Heart left ventricle (tissue), 16 donors: Measurements from ENCODE around the gene UPP2. TPM values are rescaled to one million over a fixed set of nuclear protein-coding genes. Genes with fewer than 3 reads are reported as not detected.

Source experiments
- ATAC-seq, 4 donors: fragments of 200-7000 bp; cut with Tn5 transposase; one replicate each; pipeline ENCODE4 v1.9.1; 2020 to 2022; ENCODE audit warnings: moderate library complexity in 4 of 4, mild to moderate bottlenecking in 3 of 4, moderate number of reproducible peaks in 1 of 4
- DNase-seq, 5 donors: peaks; one replicate each; pipeline ENCODE4 v3.0.0-alpha.2; 2020
- H3K27ac ChIP-seq, 12 donors: fragments of 200-600 bp; sonication (generic) in 4 of 12; one replicate each; pipeline versions ENCODE4 v1.5.0 to v1.8.0; 2016 to 2022; ENCODE audit warnings: mild to moderate bottlenecking in 2 of 12
- H3K27me3 ChIP-seq, 9 donors: fragments of 200-600 bp; sonication (generic) in 2 of 9; one replicate each; pipeline versions ENCODE4 v1.5.1 to v1.8.0; 2016 to 2022; ENCODE audit warnings: mild to moderate bottlenecking in 3 of 9
- H3K36me3 ChIP-seq, 9 donors: fragments of 200-600 bp; sonication (generic) in 2 of 9; one replicate each; pipeline versions ENCODE4 v1.5.0 to v1.8.0; 2018 to 2022; ENCODE audit warnings: mild to moderate bottlenecking in 2 of 9
- H3K4me1 ChIP-seq, 12 donors: fragments of 200-600 bp; sonication (generic) in 4 of 12; one replicate each; pipeline versions ENCODE4 v1.5.0 to v1.8.0; 2016 to 2022; ENCODE audit warnings: mild to moderate bottlenecking in 3 of 12
- H3K4me3 ChIP-seq, 12 donors: fragments of 200-600 bp; sonication (generic) in 4 of 12; one replicate each; pipeline versions ENCODE4 v1.5.0 to v1.8.0; 2017 to 2022; ENCODE audit warnings: mild to moderate bottlenecking in 9 of 12, moderate library complexity in 4 of 12
- H3K9me3 ChIP-seq, 12 donors: fragments of 200-600 bp; sonication (generic) in 4 of 12; one replicate each; pipeline versions ENCODE4 v1.5.0 to v1.8.0; 2016 to 2022; ENCODE audit warnings: mild to moderate bottlenecking in 1 of 12
- CTCF ChIP-seq, 12 donors: fragments of 200-600 bp; sonication (generic) in 4 of 12; IDR thresholded peaks; one replicate each; pipeline versions ENCODE4 v1.5.0 to v1.8.0; 2018 to 2022; ENCODE audit warnings: antibody characterized with exemption in 12 of 12, mild to moderate bottlenecking in 5 of 12
- POLR2A ChIP-seq, 2 donors: fragments of 450-650 bp; IDR thresholded peaks; one replicate each; pipeline ENCODE4 v1.6.1; 2017; ENCODE audit warnings: antibody characterized with exemption in 2 of 2, mild to moderate bottlenecking in 2 of 2, moderate library complexity in 2 of 2
- WGBS, 4 donors: extraction: QIAGEN DNeasy Blood & Tissue Kit in 2 of 4; methylation state at CpG; one replicate each; pipeline versions ENCODE4 v1.1.5 to v1.1.7; 2013 to 2018; 5-methylcytosine and 5-hydroxymethylcytosine counted together
- intact Hi-C, 10 donors: fragments of 100-400 bp; cut with DNase I; formaldehyde crosslinking; loops; one replicate each; pipeline versions ENCODE4 v1.11.1 to v1.14.2; 2022
- polyA plus RNA-seq, 2 donors: library from polyadenylated mRNA; stranded (reverse); fragments of 200-250 nt; gene quantifications; one replicate each; pipeline ENCODE4 v1.2.3, GENCODE V29; 2013
- total RNA-seq, 9 donors: library from RNA; depleted of rRNA in 2 of 9; stranded (reverse); fragments of >200 nt in 2 of 9; fragmentation: NEBNext Ultra II Directional in 3 of 9; extraction: Animal tissue kit (Norgen Biotek cat#: 25700) in 3 of 9; gene quantifications; one replicate each; pipeline versions ENCODE4 v1.1.0 to v1.2.4, GENCODE V29; 2016 to 2023
- donor health status: ischemic (EF 13 %, LVEDD 7.1; RV severe dilation, severe dysfunction).
- donor health status: healthy with polysubstance abuse.
- donor health status: DM: no; HTN: yes; CAD: no.
- donor health status: DM: no; HTN: no; CAD: no.
- donor health status: ischemic (EF 25% LVEDD 6.9; RV normal size, moderate dysfunction).
- donor health status: ischemic (EF 25% LVEDD 5.7; RV mildly dilated, moderate dysfunction).
- donor health status: healthy.
- donor health status: DM: yes; HTN: yes; CAD: no.
- donor health status: ischemic (EF 35%, LVEDD 5.7; RV mildly dilated, moderate dysfunction).
- donor health status: nonischemic (EF 11% LVEDD 7.7; RV severe dilation, severe dysfunction).
- donor health status: DM: yes; HTN: yes; CAD: no.
- donor health status: PGD.
- donor health status: ischemic (EF 29% LVEDD 5.4; RV normal size, mild dysfunction).
- donor health status: nonischemic (EF 23%, LVEDD 6.1; RV moderate dilation, normal function).

The UPP2 gene
- total and polyA plus RNA-seq, 11 donors, result not detected

GRCh38 chr2:158072361-158072760, 29.3 kb upstream of the UPP2 start:
- H3K4me3 ChIP-seq, result no peak overlapping the region
- ATAC-seq (no peak), DNase-seq (no peak)
- intact Hi-C loops, result no loop called here
- no peaks in the 10 kb centered on the region for H3K36me3 ChIP-seq
- no peaks in the 10 kb centered on the region for H3K4me1 ChIP-seq
- no peaks in the 10 kb centered on the region for H3K27me3 ChIP-seq
- WGBS, 4 donors, result 71 to 100% (median 81%) methylated on average over 1 of the region's 1 CpG
- no peak overlapping the region for H3K27ac ChIP-seq
- peaks cover 0 to 13% (median 2%) of the 10 kb centered on the region in 12 donors for H3K9me3 ChIP-seq
- TF ChIP-seq CTCF (IDR thresholded peaks at IDR 0.05) (no peak), POLR2A (IDR thresholded peaks at IDR 0.05) (no peak)

GRCh38 chr2:158079672-158080071, 22.0 kb upstream of the UPP2 start:
- peaks cover 0 to 23% (median 6%) of the 10 kb centered on the region in 12 donors for H3K9me3 ChIP-seq
- DNase-seq (no peak), ATAC-seq (no peak)
- no peaks in the 10 kb centered on the region for H3K4me1 ChIP-seq
- H3K36me3 ChIP-seq, result no peaks in the 10 kb centered on the region
- TF ChIP-seq POLR2A (IDR thresholded peaks at IDR 0.05) (no peak), CTCF (IDR thresholded peaks at IDR 0.05) (no peak)
- WGBS, 4 donors, result 44 to 58% (median 55%) methylated on average over 3 of the region's 3 CpGs
- intact Hi-C loops, result no loop called here
- H3K4me3 ChIP-seq, result no peak overlapping the region
- H3K27ac ChIP-seq, result no peak overlapping the region
- no peaks in the 10 kb centered on the region for H3K27me3 ChIP-seq

GRCh38 chr2:158088093-158088492, 13.6 kb upstream of the UPP2 start:
- Histone ChIP-seq H3K27ac (no peak overlapping the region), H3K9me3 (peaks cover 0 to 31% (median 0%) of the 10 kb centered on the region in 12 donors), H3K4me1 (no peaks in the 10 kb centered on the region), H3K4me3 (no peak overlapping the region), H3K27me3 (no peaks in the 10 kb centered on the region), H3K36me3 (no peaks in the 10 kb centered on the region)
- 78 to 90% (median 86%) methylated on average over 3 of the region's 3 CpGs for WGBS, 4 donors
- DNase-seq, result no peak
- intact Hi-C loops, result no loop called here
- TF ChIP-seq CTCF (IDR thresholded peaks at IDR 0.05), result no peak
- TF ChIP-seq POLR2A (IDR thresholded peaks at IDR 0.05), result no peak
- ATAC-seq, result no peak

GRCh38 chr2:158089322-158089721, 12.4 kb upstream of the UPP2 start:
- H3K27me3 ChIP-seq, result no peaks in the 10 kb centered on the region
- ATAC-seq, result no peak
- H3K4me1 ChIP-seq, result no peaks in the 10 kb centered on the region
- intact Hi-C loops, result no loop called here
- TF ChIP-seq POLR2A (IDR thresholded peaks at IDR 0.05) (no peak), CTCF (IDR thresholded peaks at IDR 0.05) (no peak)
- no peaks in the 10 kb centered on the region for H3K36me3 ChIP-seq
- no peak overlapping the region for H3K4me3 ChIP-seq
- no peak for DNase-seq
- WGBS, 4 donors, result 69 to 86% (median 75%) methylated on average over 5 of the region's 5 CpGs
- no peak overlapping the region for H3K27ac ChIP-seq
- H3K9me3 ChIP-seq, result peaks cover 0 to 31% (median 0%) of the 10 kb centered on the region in 12 donors
